Measurements from ENCODE around the gene ACTL8.

The ACTL8 gene

DNA sequence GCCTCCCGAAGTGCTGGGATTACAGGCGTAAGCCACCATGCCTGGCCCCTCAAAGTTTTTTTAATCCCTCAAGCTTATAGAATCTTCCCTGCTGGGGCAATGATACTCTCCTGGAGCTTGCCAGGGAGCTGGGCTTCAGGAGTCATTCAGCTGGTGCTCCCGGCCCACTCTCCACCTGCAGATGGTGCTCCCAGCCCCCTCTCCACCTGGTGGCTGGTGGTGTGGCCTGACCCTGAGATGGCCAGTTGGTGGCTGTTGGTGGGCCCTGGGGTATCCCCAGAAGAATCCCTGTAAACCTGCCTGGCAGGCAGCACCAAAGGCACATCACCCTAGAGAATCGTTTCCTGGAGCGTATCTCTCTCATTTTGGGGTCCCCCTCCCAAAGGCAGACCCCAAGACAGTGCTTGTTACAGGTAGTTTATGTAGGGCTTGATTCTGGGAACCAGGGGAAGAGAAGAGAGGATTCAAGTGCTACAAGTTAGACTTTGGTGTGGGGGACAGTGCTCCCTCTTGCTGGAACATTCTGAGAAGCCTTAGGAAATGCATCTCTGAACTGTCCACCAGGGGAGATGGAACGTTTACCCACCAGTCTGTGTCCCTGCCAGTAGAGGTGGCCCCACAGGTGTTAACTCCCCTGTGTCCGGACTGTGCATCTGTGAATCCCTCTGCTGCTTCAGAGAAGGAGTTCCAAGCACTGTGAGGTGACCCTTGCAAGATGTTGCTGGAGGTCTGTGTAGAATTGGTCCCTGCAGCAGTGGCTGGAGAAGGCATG lies 29.1 kb upstream of the ACTL8 start:
- DNase-seq (ENCODE audit: low spot score) = no peak
- Histone ChIP-seq H3K27ac (no peak overlapping the region), H3K4me3 (no peak overlapping the region)
- TF ChIP-seq, protein P1, sequence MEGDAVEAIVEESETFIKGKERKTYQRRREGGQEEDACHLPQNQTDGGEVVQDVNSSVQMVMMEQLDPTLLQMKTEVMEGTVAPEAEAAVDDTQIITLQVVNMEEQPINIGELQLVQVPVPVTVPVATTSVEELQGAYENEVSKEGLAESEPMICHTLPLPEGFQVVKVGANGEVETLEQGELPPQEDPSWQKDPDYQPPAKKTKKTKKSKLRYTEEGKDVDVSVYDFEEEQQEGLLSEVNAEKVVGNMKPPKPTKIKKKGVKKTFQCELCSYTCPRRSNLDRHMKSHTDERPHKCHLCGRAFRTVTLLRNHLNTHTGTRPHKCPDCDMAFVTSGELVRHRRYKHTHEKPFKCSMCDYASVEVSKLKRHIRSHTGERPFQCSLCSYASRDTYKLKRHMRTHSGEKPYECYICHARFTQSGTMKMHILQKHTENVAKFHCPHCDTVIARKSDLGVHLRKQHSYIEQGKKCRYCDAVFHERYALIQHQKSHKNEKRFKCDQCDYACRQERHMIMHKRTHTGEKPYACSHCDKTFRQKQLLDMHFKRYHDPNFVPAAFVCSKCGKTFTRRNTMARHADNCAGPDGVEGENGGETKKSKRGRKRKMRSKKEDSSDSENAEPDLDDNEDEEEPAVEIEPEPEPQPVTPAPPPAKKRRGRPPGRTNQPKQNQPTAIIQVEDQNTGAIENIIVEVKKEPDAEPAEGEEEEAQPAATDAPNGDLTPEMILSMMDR (IDR thresholded peaks at IDR 0.05) = no peak

DNA sequence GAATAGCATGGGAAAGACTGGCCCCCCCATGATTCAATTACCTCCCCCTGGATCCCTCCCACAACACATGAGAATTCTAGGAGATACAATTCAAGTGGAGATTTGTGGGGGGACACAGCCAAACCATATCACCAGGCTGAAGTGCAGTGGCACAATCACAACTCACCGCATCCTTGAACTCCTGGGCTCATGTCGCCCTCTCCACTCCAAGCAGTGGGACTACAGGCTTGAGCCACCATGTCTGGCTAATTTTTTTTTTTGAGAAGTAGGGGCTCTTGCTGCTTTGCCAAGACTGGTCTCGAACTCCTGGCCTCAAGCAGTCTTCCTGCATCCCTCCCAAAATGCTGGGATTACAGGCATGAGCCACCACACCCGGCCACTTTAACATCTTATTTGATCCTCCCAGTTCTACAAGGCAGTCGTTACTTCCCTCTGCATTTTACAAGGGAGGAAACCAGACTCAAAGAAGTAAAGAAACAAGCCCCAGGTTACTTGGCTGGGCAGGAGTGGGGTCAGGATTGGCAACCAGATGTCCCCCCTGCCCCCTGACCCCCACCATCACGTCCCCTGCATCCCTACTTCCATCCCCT lies 26.9 kb upstream of the ACTL8 start:
- Histone ChIP-seq H3K27ac (no peak overlapping the region), H3K4me3 (no peak overlapping the region)
- TF ChIP-seq, protein P1 (IDR thresholded peaks at IDR 0.05) = no peak
- DNase-seq (ENCODE audit: low spot score) = no peak

GRCh38 chr1:17729248-17729647 lies 25.9 kb upstream of the ACTL8 start:
- Histone ChIP-seq H3K4me3 (no peak overlapping the region), H3K27ac (no peak overlapping the region)
- TF ChIP-seq, protein P1 (IDR thresholded peaks at IDR 0.05) = no peak
- no peak for DNase-seq (ENCODE audit: low spot score)

- TF ChIP-seq, protein P1 (IDR thresholded peaks at IDR 0.05) = no peak
- Histone ChIP-seq H3K27ac (no peak overlapping the region), H3K4me3 (no peak overlapping the region)
- DNase-seq (ENCODE audit: low spot score) = no peak
Measured at GRCh38 chr1:17729909-17730308, 25.2 kb upstream of the ACTL8 start.

GRCh38 chr1:17731460-17731859 lies 23.7 kb upstream of the ACTL8 start:
- Histone ChIP-seq H3K27ac (no peak overlapping the region), H3K4me3 (no peak overlapping the region)
- no peak for DNase-seq (ENCODE audit: low spot score)
- TF ChIP-seq, protein P1 (IDR thresholded peaks at IDR 0.05) = no peak

GRCh38 chr1:17732475-17732874 lies 22.7 kb upstream of the ACTL8 start:
- TF ChIP-seq, protein P1 (IDR thresholded peaks at IDR 0.05) = no peak
- Histone ChIP-seq H3K27ac (no peak overlapping the region), H3K4me3 (no peak overlapping the region)
- no peak for DNase-seq (ENCODE audit: low spot score)

DNA sequence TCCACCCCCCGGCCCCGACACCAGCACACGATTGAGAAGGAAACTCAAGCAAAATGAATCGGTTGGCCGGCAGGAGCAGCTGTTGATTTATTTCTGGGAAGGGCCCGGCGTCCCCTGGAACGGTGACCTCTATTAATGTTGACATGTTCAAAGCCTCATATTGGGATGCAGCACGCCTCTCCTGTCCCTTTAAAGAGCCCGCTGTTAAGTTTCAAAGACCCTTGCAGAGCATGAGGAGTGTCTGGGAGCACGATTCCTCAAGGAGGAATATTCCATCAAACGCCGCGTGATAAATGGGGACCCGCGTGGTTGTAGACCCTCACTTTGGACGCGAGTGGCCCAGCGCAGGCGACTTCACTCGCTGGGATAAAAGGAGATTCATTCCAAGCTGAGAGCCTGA lies 21.5 kb upstream of the ACTL8 start:
- no peak overlapping the region for H3K4me3 ChIP-seq
- DNase-seq (ENCODE audit: low spot score) = no peak
- TF ChIP-seq, protein P1 (IDR thresholded peaks at IDR 0.05) = no peak
- no peak overlapping the region for H3K27ac ChIP-seq
